OCI-LY7 (cell line): ENCODE data around the gene TAS1R2. TPM values are rescaled to one million over a fixed set of nuclear protein-coding genes. Genes with fewer than 3 reads are reported as not detected.

ENCODE experiments used
- BruUV-seq: library from RNA; stranded (reverse); fragments of 400-500 nt; replicated peaks from 2 replicates; lab custom pipeline; 2021; lab: Mats Ljungman, UMichigan
- CTCF ChIA-PET: fragments of 300-600 bp; sonication (Branson Sonifier 250); formaldehyde crosslinking; loops from one replicate; lab custom pipeline; 2022; ENCODE audit warnings: antibody characterized with exemption; ENCODE audit not compliant: unreplicated experiment; lab: Charles Lee
- POLR2A ChIA-PET: fragments of 300-600 bp; sonication (Branson Sonifier 250); formaldehyde crosslinking; loops from one replicate; lab custom pipeline; 2022; ENCODE audit warnings: antibody characterized with exemption; lab: Charles Lee
- DNase-seq: peaks from one replicate; pipeline ENCODE4 v3.0.0-alpha.2; 2015; ENCODE audit warnings: low spot score
- H2AFZ ChIP-seq: fragments of 200-600 bp; sonication (generic), shearing (Covaris generic); 2 replicates; pipeline ENCODE4 v1.6.1; 2014; ENCODE audit warnings: mild to moderate bottlenecking, antibody characterized with exemption, low read length, moderate library complexity
- H3K27ac ChIP-seq: fragments of 200-600 bp; sonication (generic); 2 replicates; pipeline ENCODE4 v1.5.1; 2014; ENCODE audit warnings: mixed run types, low read depth, mild to moderate bottlenecking, moderate library complexity, low read length, inconsistent platforms; ENCODE audit not compliant: poor library complexity, severe bottlenecking
- H3K36me3 ChIP-seq: fragments of 200-600 bp; sonication (generic); 2 replicates; pipeline ENCODE4 v1.6.1; 2014; ENCODE audit warnings: mild to moderate bottlenecking, antibody characterized with exemption, low read length, moderate library complexity, mixed read lengths; ENCODE audit not compliant: insufficient read depth
- H3K4me1 ChIP-seq: fragments of 200-600 bp; sonication (generic); 2 replicates; pipeline ENCODE4 v1.5.1; 2014; ENCODE audit warnings: mild to moderate bottlenecking, low read length; ENCODE audit not compliant: insufficient read depth, poor library complexity, severe bottlenecking
- H3K4me2 ChIP-seq: fragments of 200-600 bp; sonication (generic); 2 replicates; pipeline ENCODE4 v1.6.1; 2014; ENCODE audit warnings: mild to moderate bottlenecking, low read length
- H3K4me3 ChIP-seq: fragments of 200-600 bp; sonication (generic); 2 replicates; pipeline ENCODE4 v1.5.1; 2014; ENCODE audit warnings: mild to moderate bottlenecking, low read depth, low read length; ENCODE audit not compliant: poor library complexity, severe bottlenecking
- H3K79me2 ChIP-seq: fragments of 200-600 bp; sonication (generic); 2 replicates; pipeline ENCODE4 v1.6.1; 2016; ENCODE audit warnings: low read depth, mild to moderate bottlenecking, low read length, moderate library complexity, mixed read lengths; ENCODE audit not compliant: insufficient read depth
- H3K9me2 ChIP-seq: fragments of 200-600 bp; sonication (generic); 2 replicates; pipeline ENCODE4 v1.6.1; 2016; ENCODE audit warnings: mild to moderate bottlenecking, low read length, mixed read lengths; ENCODE audit not compliant: insufficient read depth
- H3K9me3 ChIP-seq: fragments of 200-600 bp; sonication (generic); 2 replicates; pipeline ENCODE4 v1.6.1; 2014; ENCODE audit warnings: mild to moderate bottlenecking, mixed run types, low read length, mixed read lengths
- H4K20me1 ChIP-seq: fragments of 200-600 bp; sonication (generic); 2 replicates; pipeline ENCODE4 v1.6.1; 2014; ENCODE audit warnings: mild to moderate bottlenecking, antibody characterized with exemption, low read length, moderate library complexity, mixed read lengths; ENCODE audit not compliant: insufficient read depth
- EZH2phosphoT487 ChIP-seq: fragments of 200-600 bp; sonication (generic); IDR thresholded peaks from 2 replicates; pipeline ENCODE4 v1.6.1; 2018; ENCODE audit warnings: low read depth, borderline replicate concordance, mild to moderate bottlenecking, mixed run types, antibody characterized with exemption, low read length, moderate library complexity, mixed read lengths
- intact Hi-C: fragments of 100-400 bp; cut with micrococcal nuclease; formaldehyde crosslinking; loops from one replicate; pipeline ENCODE4 v1.10.0; 2022; ENCODE audit not compliant: unreplicated experiment
- total RNA-seq, 2 experiments: library from RNA; depleted of rRNA in 1 of 2; stranded (reverse); fragments of >200 nt in 1 of 2; shearing (Covaris generic) in 1 of 2; gene quantifications; 2 replicates each; pipeline ENCODE4 v1.2.3, GENCODE V29; 2014 to 2022
- TF ChIP-seq, protein P1 (sequence below): fragments of 200-600 bp; sonication (generic); conservative IDR thresholded peaks from 2 replicates; pipeline ENCODE4 v1.5.1; 2014; ENCODE audit warnings: mild to moderate bottlenecking, antibody characterized with exemption, low read length, moderate library complexity, mixed read lengths

The TAS1R2 gene
- total RNA-seq, 2 experiments from 2014 or later: not detected

DNA sequence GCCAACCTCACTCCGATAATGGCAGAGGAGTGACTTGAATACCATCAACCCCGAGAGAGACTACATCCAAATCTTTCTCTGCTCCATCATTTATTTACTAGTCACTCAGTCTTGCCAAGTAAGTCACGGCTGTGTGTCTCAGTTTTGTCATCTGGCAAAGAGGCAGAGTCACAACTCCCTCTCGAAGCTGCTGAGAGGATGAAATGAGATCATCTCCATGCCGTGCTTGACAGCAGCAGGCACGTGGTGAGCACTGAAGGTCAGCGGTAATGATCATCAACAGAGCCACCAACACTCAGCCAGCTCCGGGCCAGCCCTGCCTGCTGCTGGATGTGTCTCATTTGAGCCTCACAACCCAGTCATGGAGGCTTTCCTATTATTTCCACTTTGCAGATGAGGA lies 23.0 kb upstream of the TAS1R2 start:
- ChIA-PET POLR2A (no interaction called here), CTCF (no interaction called here)
- Histone ChIP-seq H3K9me2 (no peaks in the 10 kb centered on the region), H3K4me3 (no peak overlapping the region), H3K4me2 (no peak overlapping the region), H3K4me1 (no peaks in the 10 kb centered on the region), H3K27ac (no peak overlapping the region), H3K9me3 (no peaks in the 10 kb centered on the region), H2AFZ (no peak overlapping the region), H4K20me1 (no peaks in the 10 kb centered on the region), H3K36me3 (no peaks in the 10 kb centered on the region), H3K79me2 (no peaks in the 10 kb centered on the region)
- BruUV-seq: no TSS peak
- TF ChIP-seq, protein P1, sequence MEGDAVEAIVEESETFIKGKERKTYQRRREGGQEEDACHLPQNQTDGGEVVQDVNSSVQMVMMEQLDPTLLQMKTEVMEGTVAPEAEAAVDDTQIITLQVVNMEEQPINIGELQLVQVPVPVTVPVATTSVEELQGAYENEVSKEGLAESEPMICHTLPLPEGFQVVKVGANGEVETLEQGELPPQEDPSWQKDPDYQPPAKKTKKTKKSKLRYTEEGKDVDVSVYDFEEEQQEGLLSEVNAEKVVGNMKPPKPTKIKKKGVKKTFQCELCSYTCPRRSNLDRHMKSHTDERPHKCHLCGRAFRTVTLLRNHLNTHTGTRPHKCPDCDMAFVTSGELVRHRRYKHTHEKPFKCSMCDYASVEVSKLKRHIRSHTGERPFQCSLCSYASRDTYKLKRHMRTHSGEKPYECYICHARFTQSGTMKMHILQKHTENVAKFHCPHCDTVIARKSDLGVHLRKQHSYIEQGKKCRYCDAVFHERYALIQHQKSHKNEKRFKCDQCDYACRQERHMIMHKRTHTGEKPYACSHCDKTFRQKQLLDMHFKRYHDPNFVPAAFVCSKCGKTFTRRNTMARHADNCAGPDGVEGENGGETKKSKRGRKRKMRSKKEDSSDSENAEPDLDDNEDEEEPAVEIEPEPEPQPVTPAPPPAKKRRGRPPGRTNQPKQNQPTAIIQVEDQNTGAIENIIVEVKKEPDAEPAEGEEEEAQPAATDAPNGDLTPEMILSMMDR: no peak
- no peak for TF ChIP-seq EZH2phosphoT487
- DNase-seq: no peak
- intact Hi-C loops: no loop called here

DNA sequence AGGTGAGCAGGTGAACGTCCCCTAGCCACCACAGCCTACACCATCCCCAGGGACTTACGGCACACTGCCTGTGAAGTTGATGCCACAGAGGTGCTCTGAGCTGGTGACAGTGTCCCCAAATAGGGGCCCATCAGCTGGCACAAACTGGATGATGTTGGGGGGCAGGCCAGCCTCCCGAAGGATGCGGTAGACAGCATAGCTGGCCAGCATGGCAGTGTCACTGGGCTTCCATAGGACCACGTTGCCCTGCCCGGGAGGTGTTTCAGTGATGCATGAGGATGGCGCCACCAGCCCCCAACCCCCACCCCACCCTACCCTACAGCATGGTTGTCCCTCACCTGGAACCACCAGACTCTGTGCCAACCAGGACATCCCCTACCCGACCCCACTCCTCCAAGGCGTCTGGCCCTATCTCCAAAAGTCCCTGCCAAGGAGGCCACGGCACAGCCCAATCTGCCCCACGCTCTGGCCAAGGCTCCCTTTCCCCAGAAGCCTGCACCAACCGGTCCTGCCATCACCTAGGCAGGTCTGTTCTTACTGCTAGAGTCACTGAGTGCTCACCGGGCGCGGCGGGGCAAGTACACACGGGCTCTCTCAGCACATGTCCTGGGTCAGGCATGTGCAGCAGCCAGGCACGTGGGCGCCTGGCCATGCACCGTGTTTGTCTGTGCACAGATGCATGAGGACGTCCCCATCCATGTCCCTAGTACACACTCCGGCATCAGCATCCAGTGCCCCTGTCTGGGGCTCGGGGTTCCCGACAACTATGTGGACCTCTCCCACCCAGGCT lies 22.4 kb upstream of the TAS1R2 start:
- no peaks in the 10 kb centered on the region for H4K20me1 ChIP-seq
- H3K9me2 ChIP-seq: no peaks in the 10 kb centered on the region
- no peak for TF ChIP-seq EZH2phosphoT487
- TF ChIP-seq, protein P1: no peak
- H3K27ac ChIP-seq: no peak overlapping the region
- no peaks in the 10 kb centered on the region for H3K36me3 ChIP-seq
- no peak for DNase-seq
- H3K9me3 ChIP-seq: no peaks in the 10 kb centered on the region
- BruUV-seq: no TSS peak
- no peak overlapping the region for H2AFZ ChIP-seq
- H3K79me2 ChIP-seq: no peaks in the 10 kb centered on the region
- ChIA-PET CTCF (no interaction called here), POLR2A (no interaction called here)
- intact Hi-C loops: no loop called here
- no peak overlapping the region for H3K4me2 ChIP-seq
- H3K4me3 ChIP-seq: no peak overlapping the region
- no peaks in the 10 kb centered on the region for H3K4me1 ChIP-seq

DNA sequence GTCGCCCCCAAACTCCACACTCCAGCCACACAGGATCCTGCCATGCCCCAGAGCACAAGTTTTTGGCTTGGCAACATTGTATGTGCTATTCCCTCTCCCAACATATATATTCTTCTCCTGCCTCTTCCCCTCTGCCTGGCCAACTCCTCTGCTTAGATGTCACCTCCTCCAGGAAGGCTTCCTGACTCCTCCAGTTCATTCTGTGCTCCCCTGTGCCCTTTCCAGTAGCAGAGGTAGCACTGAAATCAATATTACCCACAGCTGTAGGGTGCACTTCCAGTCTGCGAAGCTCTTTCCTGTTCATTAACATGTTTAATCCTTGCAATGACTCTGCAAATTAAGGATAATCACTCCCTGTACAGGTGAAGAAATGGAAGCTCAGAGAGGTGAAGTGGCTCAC lies 21.7 kb upstream of the TAS1R2 start:
- Histone ChIP-seq H3K9me3 (no peaks in the 10 kb centered on the region), H2AFZ (no peak overlapping the region), H3K36me3 (no peaks in the 10 kb centered on the region), H4K20me1 (no peaks in the 10 kb centered on the region), H3K79me2 (no peaks in the 10 kb centered on the region), H3K4me3 (no peak overlapping the region), H3K4me2 (no peak overlapping the region), H3K4me1 (no peaks in the 10 kb centered on the region), H3K27ac (no peak overlapping the region), H3K9me2 (no peaks in the 10 kb centered on the region)
- ChIA-PET POLR2A (no interaction called here), CTCF (no interaction called here)
- intact Hi-C loops: no loop called here
- no peak for DNase-seq
- BruUV-seq: no TSS peak
- TF ChIP-seq EZH2phosphoT487: no peak
- TF ChIP-seq, protein P1: no peak
